ENCODE measurements around the gene NECTIN1. TPM values are rescaled to one million over a fixed set of nuclear protein-coding genes. Genes with fewer than 3 reads are reported as not detected.

NECTIN1 gene
- total RNA-seq, 2 experiments from 2014 or later = 1.6 to 1.7 TPM

DNA sequence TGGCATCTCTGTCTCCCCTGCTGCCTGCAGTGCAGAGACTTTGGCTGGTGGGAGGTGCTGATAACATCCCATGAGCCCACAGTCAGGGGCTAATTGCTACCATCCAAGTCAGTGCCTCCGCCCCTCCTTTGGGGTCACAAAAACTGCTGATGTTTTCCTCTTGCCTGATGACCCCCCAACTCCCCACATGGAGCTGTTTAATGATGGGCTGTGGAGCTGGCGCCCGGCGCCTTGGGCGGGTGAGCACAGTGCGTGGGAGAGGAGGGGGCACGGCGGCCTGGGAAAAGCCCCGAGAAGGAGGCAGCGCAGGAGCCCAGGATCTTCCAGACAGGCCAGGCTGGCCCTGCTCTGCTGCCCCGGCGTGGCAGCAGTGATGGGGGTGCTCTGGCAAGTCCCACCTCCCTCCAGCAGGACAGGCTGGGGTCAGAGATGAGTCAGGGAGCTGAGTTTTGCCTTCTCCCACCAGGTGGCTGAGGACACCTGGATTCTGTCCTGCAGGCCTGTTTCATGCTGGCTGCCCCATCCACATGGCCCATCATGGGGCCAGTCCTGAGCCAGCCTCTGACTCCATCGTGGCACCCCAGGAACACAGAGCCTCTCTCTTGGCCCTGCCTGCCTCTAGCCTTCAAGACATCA, 43.8 kb downstream of the NECTIN1 start:
- ATAC-seq (no peak), DNase-seq (no peak)
- H3K27me3 Mint-ChIP-seq = no peaks in the 10 kb centered on the region
- H3K36me3 Mint-ChIP-seq (ENCODE audit: low read depth) = no peaks in the 10 kb centered on the region
- no peak overlapping the region for H3K4me3 Mint-ChIP-seq
- no peak overlapping the region for H3K27ac Mint-ChIP-seq
- ChIA-PET POLR2A (no interaction called here), CTCF (interaction anchor here (1.4 to 1.5 kb wide), 2 partner anchors 8 to 62 kb away, joined by 3 to 4 read pairs; no protein-coding TSS in a partner anchor)
- intact Hi-C loops (cut with DNase I, micrococcal nuclease) = no loop called here
- H3K9me3 Mint-ChIP-seq (ENCODE audit: low read depth) = no peaks in the 10 kb centered on the region
- peaks cover under 1% of the 10 kb centered on the region for H3K4me1 Mint-ChIP-seq

DNA sequence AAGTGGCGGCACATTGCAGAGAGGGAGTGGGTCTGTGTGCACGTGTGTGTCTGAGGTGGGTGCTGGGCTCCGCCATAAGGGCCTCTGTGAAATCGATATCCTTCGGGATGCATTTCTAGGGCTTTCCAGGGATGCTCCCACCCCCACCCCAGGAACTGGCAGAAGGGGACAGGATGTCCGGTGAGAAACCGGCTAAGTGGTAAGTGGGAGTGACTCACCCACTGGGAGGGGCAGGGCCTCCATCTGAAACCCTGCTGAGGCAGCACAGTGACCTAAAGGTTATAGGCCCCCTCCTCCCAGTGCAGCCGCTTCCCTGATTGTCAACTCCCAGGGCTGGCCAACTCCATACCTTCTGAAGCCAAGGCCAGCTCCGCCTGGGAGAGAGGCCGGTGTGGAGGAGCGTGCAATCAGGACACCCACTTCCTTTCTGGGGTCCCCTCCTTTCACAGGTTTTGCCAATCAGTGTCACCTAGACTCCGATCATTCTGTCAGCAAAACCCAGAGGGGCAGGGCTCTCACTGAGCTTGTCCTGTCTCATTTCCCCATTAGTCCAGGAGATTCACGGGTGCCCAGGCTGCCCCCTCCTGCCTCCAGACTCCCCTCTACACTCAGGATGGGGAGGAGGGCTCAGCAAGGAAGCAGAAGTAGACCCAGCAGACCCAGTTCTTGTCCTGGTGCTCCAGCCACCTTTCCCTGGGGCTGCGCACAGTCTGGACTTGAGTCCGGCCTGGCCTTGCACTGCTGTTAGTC, 44.5 kb downstream of the NECTIN1 start:
- no peak overlapping the region for H3K27ac Mint-ChIP-seq
- CTCF ChIA-PET = interaction anchor here (1.4 to 1.5 kb wide), 2 partner anchors 9 to 61 kb away, joined by 3 to 4 read pairs; no protein-coding TSS in a partner anchor
- intact Hi-C loops (cut with DNase I, micrococcal nuclease) = no loop called here
- POLR2A ChIA-PET = no interaction called here
- H3K36me3 Mint-ChIP-seq (ENCODE audit: low read depth) = no peaks in the 10 kb centered on the region
- no peak overlapping the region for H3K4me3 Mint-ChIP-seq
- ATAC-seq (peak; percentile 58), DNase-seq (peak; percentile 24)
- no peaks in the 10 kb centered on the region for H3K9me3 Mint-ChIP-seq (ENCODE audit: low read depth)
- H3K27me3 Mint-ChIP-seq = no peaks in the 10 kb centered on the region
- H3K4me1 Mint-ChIP-seq = no peaks in the 10 kb centered on the region

DNA sequence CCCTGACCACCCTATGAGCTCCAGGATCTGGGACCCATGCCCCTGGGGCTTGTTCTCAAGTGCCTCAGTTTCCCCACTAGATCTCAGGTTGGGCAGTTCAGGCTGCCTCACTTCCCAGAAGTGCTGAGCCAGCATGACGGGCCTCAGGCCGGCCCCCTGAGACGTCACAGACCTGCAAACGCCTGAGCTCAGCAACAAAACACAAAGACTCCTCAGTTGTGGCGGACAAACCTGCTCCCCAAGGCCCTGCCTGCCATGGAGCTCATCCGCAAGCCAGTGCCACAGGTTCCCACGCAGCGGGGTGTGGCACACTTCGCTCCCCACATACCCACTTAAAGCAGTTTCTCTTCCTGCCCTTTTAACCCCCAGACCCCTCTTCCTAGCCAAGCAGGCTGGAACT, 45.2 kb downstream of the NECTIN1 start:
- Mint-ChIP-seq H3K27ac (no peak overlapping the region), H3K36me3 (ENCODE audit: low read depth) (no peaks in the 10 kb centered on the region), H3K4me3 (no peak overlapping the region), H3K9me3 (ENCODE audit: low read depth) (no peaks in the 10 kb centered on the region), H3K4me1 (no peaks in the 10 kb centered on the region), H3K27me3 (no peaks in the 10 kb centered on the region)
- DNase-seq = no peak
- CTCF ChIA-PET = interaction anchor here (0.5 to 1.5 kb wide), 2 partner anchors 10 to 54 kb away, joined by 3 to 4 read pairs; no protein-coding TSS in a partner anchor
- POLR2A ChIA-PET = no interaction called here
- no peak for ATAC-seq
- intact Hi-C loops (cut with DNase I, micrococcal nuclease) = no loop called here

DNA sequence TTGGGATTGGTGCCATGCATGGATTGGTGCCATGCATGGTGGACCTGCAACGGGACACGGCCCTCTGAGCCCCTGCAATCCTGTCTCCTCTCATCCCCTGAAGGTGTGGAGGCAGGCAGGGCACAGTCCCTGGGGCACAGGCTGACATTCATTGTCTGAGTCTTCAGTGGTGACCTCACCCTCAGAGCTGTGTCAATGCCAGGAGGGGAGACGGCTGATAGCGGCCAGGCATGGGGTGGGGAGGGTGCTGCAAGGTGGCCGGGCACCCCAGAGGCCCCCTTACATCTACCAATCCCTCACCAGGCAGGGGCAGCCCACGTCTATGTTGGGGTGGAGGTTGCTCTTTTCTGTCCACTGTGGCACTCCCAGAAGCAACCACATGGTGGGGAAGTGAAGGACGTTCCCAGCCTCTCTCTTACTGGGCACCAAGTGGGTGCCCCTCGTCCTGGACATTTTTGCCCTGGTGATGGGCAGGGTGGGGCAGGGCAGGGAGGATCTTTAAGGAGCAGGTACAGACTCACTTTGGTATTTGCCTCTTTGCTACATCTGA, 47.6 kb downstream of the NECTIN1 start:
- DNase-seq = no peak
- Mint-ChIP-seq H3K36me3 (ENCODE audit: low read depth) (no peaks in the 10 kb centered on the region), H3K4me1 (no peaks in the 10 kb centered on the region), H3K4me3 (no peak overlapping the region), H3K27ac (no peak overlapping the region), H3K9me3 (ENCODE audit: low read depth) (no peaks in the 10 kb centered on the region), H3K27me3 (no peaks in the 10 kb centered on the region)
- POLR2A ChIA-PET = no interaction called here
- ATAC-seq = no peak
- intact Hi-C loops (cut with DNase I, micrococcal nuclease) = no loop called here
- CTCF ChIA-PET = no interaction called here

DNA sequence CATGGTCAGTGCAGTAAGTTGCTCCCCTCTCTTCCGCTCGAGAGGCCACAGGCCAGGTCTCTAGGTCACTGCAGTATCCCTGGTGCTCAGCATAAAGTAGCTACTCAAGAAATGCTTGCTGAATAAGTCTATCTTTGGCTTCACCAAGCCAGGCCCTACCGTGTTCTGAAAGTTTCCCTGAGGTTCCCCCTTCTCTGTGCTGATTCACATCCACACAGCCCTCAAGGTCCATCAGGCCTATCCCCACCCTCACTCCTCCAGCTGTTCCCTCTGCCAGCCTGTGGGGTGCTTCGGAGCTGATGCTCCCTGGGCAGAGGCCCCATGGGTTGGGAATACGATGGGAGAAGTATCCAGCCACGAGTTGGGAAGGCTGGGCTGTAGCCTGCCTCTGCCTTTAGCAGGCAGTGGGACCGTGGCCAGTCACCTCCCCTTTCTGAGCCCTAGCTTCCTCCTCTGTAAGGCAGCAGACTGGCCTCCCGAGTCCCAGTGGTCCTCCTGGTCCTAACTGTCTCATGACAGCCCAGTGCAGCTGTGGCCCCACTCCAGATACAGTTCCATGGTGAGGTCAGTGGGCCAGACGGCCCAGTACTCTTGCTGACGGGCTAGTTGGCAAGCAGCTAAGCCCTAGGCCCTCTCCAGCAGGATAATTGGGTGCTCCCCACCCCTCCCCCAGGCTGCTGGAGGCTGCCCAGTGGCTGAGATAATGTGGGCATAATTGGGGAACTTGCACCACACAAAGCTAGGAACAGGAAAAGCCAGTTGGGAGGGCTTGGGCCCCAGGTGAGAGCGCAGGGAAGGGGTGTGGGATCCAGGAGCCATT, 48.2 kb downstream of the NECTIN1 start:
- no peak overlapping the region for H3K27ac Mint-ChIP-seq
- no peaks in the 10 kb centered on the region for H3K9me3 Mint-ChIP-seq (ENCODE audit: low read depth)
- DNase-seq (no peak), ATAC-seq (no peak)
- no peaks in the 10 kb centered on the region for H3K36me3 Mint-ChIP-seq (ENCODE audit: low read depth)
- H3K27me3 Mint-ChIP-seq = no peaks in the 10 kb centered on the region
- ChIA-PET CTCF (no interaction called here), POLR2A (interaction anchor here (0.6 kb wide), 1 partner anchor 255 kb away, joined by 5 read pairs; no protein-coding TSS in a partner anchor)
- no peaks in the 10 kb centered on the region for H3K4me1 Mint-ChIP-seq
- intact Hi-C loops (cut with DNase I, micrococcal nuclease) = no loop called here
- no peak overlapping the region for H3K4me3 Mint-ChIP-seq

DNA sequence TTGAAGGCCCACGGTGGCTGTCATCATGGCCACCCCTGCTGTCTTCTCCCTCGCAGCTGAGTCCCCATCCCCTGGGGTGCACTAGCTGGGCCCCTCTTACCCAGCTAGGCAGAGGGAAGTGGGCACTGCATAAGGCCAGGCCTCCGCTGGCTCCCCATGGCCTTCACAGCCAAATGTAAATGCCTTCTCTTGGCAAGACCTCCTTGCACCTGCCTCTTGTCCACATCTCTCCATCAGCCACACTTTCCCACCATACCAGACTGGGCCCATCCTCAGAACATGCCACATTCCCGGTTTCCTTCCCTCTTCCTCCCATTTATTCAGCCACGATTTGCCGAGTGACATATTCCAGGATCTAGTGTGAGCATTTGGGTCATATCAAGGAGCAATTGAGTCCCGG, 49.7 kb downstream of the NECTIN1 start:
- no peak overlapping the region for H3K27ac Mint-ChIP-seq
- H3K4me1 Mint-ChIP-seq = peaks cover 1% of the 10 kb centered on the region
- CTCF ChIA-PET = no interaction called here
- DNase-seq (no peak), ATAC-seq (no peak)
- H3K9me3 Mint-ChIP-seq (ENCODE audit: low read depth) = no peaks in the 10 kb centered on the region
- intact Hi-C loops (cut with DNase I, micrococcal nuclease) = no loop called here
- POLR2A ChIA-PET = no interaction called here
- H3K4me3 Mint-ChIP-seq = no peak overlapping the region
- no peaks in the 10 kb centered on the region for H3K36me3 Mint-ChIP-seq (ENCODE audit: low read depth)
- H3K27me3 Mint-ChIP-seq = no peaks in the 10 kb centered on the region

DNA sequence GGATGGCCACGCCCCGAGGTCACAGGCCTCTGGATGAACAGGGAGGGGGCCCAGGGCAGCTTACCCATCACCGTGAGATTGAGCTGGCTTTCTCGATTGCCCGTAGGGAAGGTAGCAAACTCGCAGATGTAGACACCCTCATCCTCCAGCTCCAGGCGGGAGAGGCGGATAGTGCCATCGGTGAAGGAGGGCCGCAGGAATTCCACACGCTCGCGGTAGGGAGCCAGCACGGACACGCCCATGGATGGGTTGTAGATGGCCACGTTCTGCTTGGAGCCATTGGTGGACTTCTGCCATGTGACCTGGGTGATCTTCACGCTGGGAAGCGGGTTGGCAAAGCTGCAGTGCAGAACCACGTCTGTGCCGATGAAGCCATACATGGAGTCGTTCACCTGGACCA, 50.6 kb downstream of the NECTIN1 start:
- intact Hi-C loops (cut with DNase I, micrococcal nuclease) = no loop called here
- Mint-ChIP-seq H3K9me3 (ENCODE audit: low read depth) (no peaks in the 10 kb centered on the region), H3K4me1 (peaks cover 11% of the 10 kb centered on the region), H3K27ac (no peak overlapping the region), H3K4me3 (no peak overlapping the region), H3K36me3 (ENCODE audit: low read depth) (no peaks in the 10 kb centered on the region), H3K27me3 (no peaks in the 10 kb centered on the region)
- CTCF ChIA-PET = no interaction called here
- ATAC-seq (no peak), DNase-seq (no peak)
- POLR2A ChIA-PET = no interaction called here

DNA sequence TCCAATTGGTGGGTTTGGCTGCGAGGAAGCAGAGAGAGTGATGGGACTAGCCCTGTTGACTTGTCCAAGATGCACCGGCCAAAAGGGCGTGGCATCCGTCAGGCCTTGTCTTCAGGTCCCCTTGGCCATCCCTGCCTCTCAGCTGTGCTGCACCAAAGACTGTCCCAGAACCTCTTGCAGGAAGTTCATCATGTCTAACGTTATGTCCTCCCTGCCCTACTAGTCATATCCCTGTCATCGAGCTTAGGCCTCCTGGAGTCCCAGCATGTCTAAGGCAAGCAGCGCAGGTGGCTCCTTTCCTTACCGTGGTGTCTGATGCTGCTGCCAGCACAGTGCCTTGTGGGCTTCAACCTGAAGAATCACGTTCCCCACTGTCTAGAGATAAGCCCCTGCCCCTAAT, 51.2 kb downstream of the NECTIN1 start:
- Mint-ChIP-seq H3K9me3 (ENCODE audit: low read depth) (no peaks in the 10 kb centered on the region), H3K27me3 (no peaks in the 10 kb centered on the region), H3K36me3 (ENCODE audit: low read depth) (no peaks in the 10 kb centered on the region), H3K27ac (no peak overlapping the region), H3K4me1 (peaks cover 11% of the 10 kb centered on the region), H3K4me3 (no peak overlapping the region)
- ChIA-PET POLR2A (no interaction called here), CTCF (no interaction called here)
- no peak for ATAC-seq
- intact Hi-C loops (cut with DNase I, micrococcal nuclease) = no loop called here
- no peak for DNase-seq

DNA sequence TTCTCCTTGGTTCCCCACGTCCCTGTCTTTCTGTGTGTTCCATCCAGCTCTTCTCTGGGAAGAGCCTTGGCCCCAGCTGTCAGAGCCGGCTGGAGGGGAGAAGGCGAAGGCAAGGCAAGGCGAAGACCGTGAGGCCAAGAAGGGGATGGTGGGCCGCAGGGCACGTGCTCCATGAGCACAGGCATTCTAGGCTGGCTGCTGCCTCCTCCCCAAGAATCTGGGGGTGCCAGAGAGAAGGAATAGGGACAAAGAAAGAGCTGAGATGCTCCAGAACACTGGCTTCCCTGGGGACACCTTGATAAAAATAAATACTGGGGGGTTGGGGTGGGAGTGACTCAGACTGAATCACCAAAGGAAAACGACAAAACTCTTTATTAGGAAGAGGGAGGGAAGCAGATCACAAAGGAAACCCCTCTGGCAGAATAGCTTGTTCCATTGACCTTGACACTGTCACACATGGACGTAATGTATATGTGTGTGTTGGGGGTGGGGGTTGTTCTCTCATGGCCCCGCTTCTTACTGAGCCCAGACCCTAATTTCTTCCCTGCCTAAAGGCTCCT, 52.5 kb downstream of the NECTIN1 start:
- intact Hi-C loops (cut with DNase I, micrococcal nuclease) = no loop called here
- Mint-ChIP-seq H3K4me1 (peaks cover 11% of the 10 kb centered on the region), H3K36me3 (ENCODE audit: low read depth) (no peaks in the 10 kb centered on the region), H3K9me3 (ENCODE audit: low read depth) (no peaks in the 10 kb centered on the region), H3K27me3 (no peaks in the 10 kb centered on the region), H3K27ac (no peak overlapping the region), H3K4me3 (no peak overlapping the region)
- DNase-seq = no peak
- ChIA-PET CTCF (interaction anchor here (1.2 kb wide), 1 partner anchor 431 kb away, joined by 4 read pairs; no protein-coding TSS in a partner anchor), POLR2A (no interaction called here)
- ATAC-seq = no peak

DNA sequence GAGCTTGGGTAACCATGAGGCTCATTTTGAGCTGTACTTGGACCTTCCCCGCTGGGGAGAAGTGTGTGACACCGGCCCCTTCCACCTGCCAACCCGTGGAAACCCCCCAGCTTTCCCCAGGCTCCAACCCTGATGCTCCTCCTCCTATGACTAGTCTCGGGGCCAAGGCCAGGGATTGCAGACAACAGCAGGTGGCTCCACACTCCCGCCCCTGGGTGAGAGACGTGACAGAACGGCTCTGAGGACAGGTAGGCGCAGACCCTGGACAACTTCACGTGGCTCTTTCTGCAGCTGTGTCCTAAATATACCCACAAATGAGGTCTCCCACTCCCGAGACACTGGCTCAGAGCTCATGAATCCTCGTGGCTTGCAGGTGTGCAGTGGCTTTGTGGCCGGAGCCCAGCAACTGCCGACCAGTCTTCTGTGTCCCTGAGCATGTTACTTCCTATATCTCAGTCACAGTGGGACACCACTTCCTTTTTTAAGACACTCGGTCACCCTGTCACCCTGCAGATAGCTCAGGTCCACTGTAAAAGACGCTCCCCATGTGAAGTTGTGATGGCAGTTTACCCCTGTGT, 55.2 kb downstream of the NECTIN1 start:
- intact Hi-C loops (cut with DNase I, micrococcal nuclease) = loop anchor here in 1 of 2 experiments (1.0 kb wide), 1 partner anchor 55 kb away; the partner anchor contains the start of gene NECTIN1
- H3K27me3 Mint-ChIP-seq = no peaks in the 10 kb centered on the region
- H3K36me3 Mint-ChIP-seq (ENCODE audit: low read depth) = no peaks in the 10 kb centered on the region
- POLR2A ChIA-PET = no interaction called here
- H3K9me3 Mint-ChIP-seq (ENCODE audit: low read depth) = no peaks in the 10 kb centered on the region
- no peak overlapping the region for H3K4me3 Mint-ChIP-seq
- CTCF ChIA-PET = interaction anchor here (0.9 to 1.3 kb wide), 4 partner anchors 56 to 435 kb away, joined by 3 to 15 read pairs (median 4); partner anchors contain the start of gene NECTIN1
- ATAC-seq (peak; percentile 97), DNase-seq (peak; percentile 79)
- no peak overlapping the region for H3K27ac Mint-ChIP-seq
- peaks cover 11% of the 10 kb centered on the region for H3K4me1 Mint-ChIP-seq
